B cell (primary cell): ENCODE measurements around the gene PPFIA2. TPM values are rescaled to one million over a fixed set of nuclear protein-coding genes. Genes with fewer than 3 reads are reported as not detected.

Experiments
- ATAC-seq: fragments of 200-7000 bp; cut with Tn5 transposase; one replicate; pipeline ENCODE4 v1.10.0; 2021; ENCODE audit warnings: low read depth, mild to moderate bottlenecking, moderate number of reproducible peaks, moderate library complexity
- CTCF ChIA-PET: fragments of 350-600 bp; sonication (Branson Sonifier 250); formaldehyde crosslinking; loops from one replicate; lab custom pipeline; 2021; ENCODE audit warnings: antibody characterized with exemption, inconsistent platforms; lab: Charles Lee
- POLR2A ChIA-PET: fragments of 350-600 bp; sonication (Branson Sonifier 250); formaldehyde crosslinking; loops from one replicate; lab custom pipeline; 2021; ENCODE audit warnings: antibody characterized with exemption; lab: Charles Lee
- DNase-seq: peaks from one replicate; pipeline ENCODE4 v3.0.0; 2013
- H2AFZ ChIP-seq: 2 replicates; pipeline ENCODE4 v1.6.1; 2012; ENCODE audit warnings: mild to moderate bottlenecking, low read depth, low read length; ENCODE audit not compliant: insufficient read depth, poor library complexity, severe bottlenecking
- H3K27ac ChIP-seq, 2 donors: 1 replicate in 1 of 2; 2 replicates in 1 of 2; pipeline ENCODE4 v1.5.1; 2012 to 2013; ENCODE audit warnings: low read length in 2 of 2, mild to moderate bottlenecking in 2 of 2, moderate library complexity in 1 of 2
- H3K27me3 ChIP-seq, 4 experiments: fragments of 200-600 bp in 1 of 4; sonication (generic) in 1 of 4; replicated peaks in 1 of 4; 1 replicate in 2 of 4; 2 replicates in 2 of 4; pipeline versions ENCODE4 v1.6.1 to v1.7.0; 2013 to 2016; ENCODE audit warnings: low read length in 3 of 4, mild to moderate bottlenecking in 2 of 4, mixed read lengths in 1 of 4, moderate library complexity in 1 of 4; ENCODE audit not compliant: insufficient read depth in 4 of 4, control insufficient read depth in 3 of 4; ENCODE audit errors: control extremely low read depth in 1 of 4
- H3K36me3 ChIP-seq, 2 experiments: replicated peaks in 1 of 2; 1 replicate in 1 of 2; 2 replicates in 1 of 2; pipeline versions ENCODE4 v1.6.1 to v1.7.1; 2013; ENCODE audit warnings: low read length in 1 of 2; ENCODE audit not compliant: insufficient read depth in 2 of 2, control insufficient read depth in 1 of 2; ENCODE audit errors: control extremely low read depth in 1 of 2, extremely low read depth in 1 of 2
- H3K4me1 ChIP-seq, 2 donors: fragments of 200-600 bp in 1 of 2; sonication (generic) in 1 of 2; 1 replicate in 1 of 2; 2 replicates in 1 of 2; pipeline versions ENCODE4 v1.5.1 to v1.6.1; 2013 to 2017; ENCODE audit warnings: low read length in 2 of 2; ENCODE audit not compliant: control insufficient read depth in 2 of 2, insufficient read depth in 2 of 2
- H3K4me2 ChIP-seq: replicated peaks from 2 replicates; pipeline ENCODE3; 2012; ENCODE audit warnings: mild to moderate bottlenecking, low read depth, low read length; ENCODE audit not compliant: poor library complexity, severe bottlenecking
- H3K4me3 ChIP-seq, 5 experiments: fragments of 200-600 bp in 1 of 5; sonication (generic) in 1 of 5; 1 replicate in 3 of 5; 2 replicates in 2 of 5; pipeline versions ENCODE4 v1.5.1 to v1.7.0; 2011 to 2016; ENCODE audit warnings: low read length in 4 of 5, mild to moderate bottlenecking in 4 of 5, low read depth in 2 of 5, control low read depth in 1 of 5, moderate library complexity in 1 of 5; ENCODE audit not compliant: insufficient read depth in 1 of 5; ENCODE audit errors: control extremely low read depth in 1 of 5, extremely low read depth in 1 of 5
- H3K79me2 ChIP-seq: fragments of 200-600 bp; sonication (generic); one replicate; pipeline ENCODE4 v1.6.0; 2016; ENCODE audit warnings: low read length; ENCODE audit not compliant: control insufficient read depth, insufficient read depth
- H3K9ac ChIP-seq: fragments of 200-600 bp; sonication (generic); 2 replicates; pipeline ENCODE4 v1.6.1; 2017; ENCODE audit warnings: mild to moderate bottlenecking, low read length, moderate library complexity
- H3K9me3 ChIP-seq, 3 donors: one replicate each; pipeline versions ENCODE4 v1.6.1 to v1.7.1; 2013; ENCODE audit warnings: low read length in 2 of 3; ENCODE audit not compliant: control insufficient read depth in 2 of 3, insufficient read depth in 1 of 3; ENCODE audit errors: control extremely low read depth in 1 of 3
- H4K20me1 ChIP-seq: 2 replicates; pipeline ENCODE4 v1.6.0; 2012; ENCODE audit warnings: mild to moderate bottlenecking, low read length; ENCODE audit not compliant: insufficient read depth, control insufficient read depth, poor library complexity, severe bottlenecking
- H3K27ac Mint-ChIP-seq: one replicate; pipeline ENCODE4 v1.8.0; 2021; ENCODE audit warnings: mixed read lengths
- H3K27me3 Mint-ChIP-seq: one replicate; pipeline ENCODE4 v1.8.0; 2021; ENCODE audit warnings: mixed read lengths
- H3K4me1 Mint-ChIP-seq: one replicate; pipeline ENCODE4 v1.8.0; 2021; ENCODE audit warnings: mixed read lengths
- H3K4me3 Mint-ChIP-seq: one replicate; pipeline ENCODE4 v1.8.0; 2021; ENCODE audit warnings: mixed read lengths
- H3K9me3 Mint-ChIP-seq: one replicate; pipeline ENCODE4 v1.8.0; 2022; ENCODE audit warnings: mixed read lengths; ENCODE audit not compliant: insufficient read depth
- CTCF ChIP-seq: fragments of 200-600 bp; IDR thresholded peaks from one replicate; pipeline ENCODE4 v1.8.0; 2022; ENCODE audit warnings: antibody characterized with exemption, mild to moderate bottlenecking
- EZH2 ChIP-seq: IDR thresholded peaks from 2 replicates; pipeline ENCODE4 v1.6.1; 2012; ENCODE audit warnings: borderline replicate concordance, low read depth, mild to moderate bottlenecking, moderate library complexity, low read length; ENCODE audit not compliant: insufficient read depth, poor library complexity, severe bottlenecking
- WGBS: methylation state at CpG from one replicate; pipeline ENCODE4 v1.1.5; 2013; ENCODE audit warnings: missing lambda C conversion rate; ENCODE audit not compliant: insufficient coverage; 5-methylcytosine and 5-hydroxymethylcytosine counted together
- intact Hi-C: fragments of 100-400 bp; cut with micrococcal nuclease; formaldehyde crosslinking; loops from one replicate; pipeline ENCODE4 v1.10.0; 2022
- polyA plus RNA-seq: library from polyadenylated mRNA; depleted of rRNA; stranded (reverse); fragments of >200 nt; gene quantifications from 2 replicates; pipeline ENCODE4 v1.2.3, GENCODE V29; 2012
- total RNA-seq, 2 donors: library from RNA; stranded (reverse); fragments of 120-200 nt in 1 of 2; gene quantifications; 1 replicate in 1 of 2; 2 replicates in 1 of 2; pipeline versions ENCODE4 v1.2.3 to v1.2.4, GENCODE V29; 2013 to 2022

The PPFIA2 gene
- total and polyA plus RNA-seq, 2 donors (not counting 1 experiment from before 2014, with no cell fraction given), result not detected

- Mint-ChIP-seq H3K27me3 (no peaks in the 10 kb centered on the region), H3K27ac (no peak overlapping the region), H3K4me3 (no peak overlapping the region), H3K9me3 (no peaks in the 10 kb centered on the region), H3K4me1 (no peaks in the 10 kb centered on the region)
- TF ChIP-seq CTCF (no peak), EZH2 (no peak)
- no peak for DNase-seq
- intact Hi-C loops, result no loop called here
- no CpG with 5 or more reads among the region's 4 CpGs for WGBS
- Histone ChIP-seq H3K4me2 (no peak overlapping the region), H3K36me3 (no peaks in the 10 kb centered on the region), H3K27ac (no peak overlapping the region), H4K20me1 (no peaks in the 10 kb centered on the region), H3K4me3 (no peak overlapping the region), H3K9ac (no peak overlapping the region), H3K27me3 (no peaks in the 10 kb centered on the region), H2AFZ (no peak overlapping the region), H3K9me3 (no peaks in the 10 kb centered on the region), H3K4me1 (no peaks in the 10 kb centered on the region), H3K79me2 (no peaks in the 10 kb centered on the region)
- no peak for ATAC-seq
- ChIA-PET POLR2A (no interaction called here), CTCF (no interaction called here)
Observed at GRCh38 chr12:81627336-81628189, 131.6 kb downstream of the PPFIA2 start.

DNA sequence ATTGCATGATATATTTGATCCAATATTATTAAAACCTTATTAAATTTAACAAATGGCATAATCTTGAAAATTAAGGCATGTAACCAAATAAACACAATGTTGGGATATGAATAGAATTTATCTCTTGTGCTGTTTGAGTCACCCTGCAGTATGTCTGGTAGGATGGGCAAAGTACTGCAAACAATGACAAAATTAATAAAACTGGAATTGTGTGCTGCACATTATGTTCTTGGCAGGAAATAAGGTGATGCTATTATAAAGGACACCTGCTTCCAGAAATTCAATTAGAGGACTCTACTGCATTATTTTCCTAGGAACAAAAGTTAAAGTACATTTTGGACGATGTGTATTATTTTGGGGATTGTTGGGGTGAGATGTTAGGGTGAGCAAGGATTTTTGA lies 132.7 kb downstream of the PPFIA2 start:
- no peak overlapping the region for H3K4me3 Mint-ChIP-seq
- Histone ChIP-seq H4K20me1 (no peaks in the 10 kb centered on the region), H3K27ac (no peak overlapping the region), H3K4me2 (no peak overlapping the region), H3K4me1 (no peaks in the 10 kb centered on the region), H3K4me3 (no peak overlapping the region), H2AFZ (no peak overlapping the region), H3K27me3 (no peaks in the 10 kb centered on the region), H3K36me3 (no peaks in the 10 kb centered on the region), H3K79me2 (no peaks in the 10 kb centered on the region), H3K9me3 (no peaks in the 10 kb centered on the region), H3K9ac (no peak overlapping the region)
- POLR2A ChIA-PET, result no interaction called here
- WGBS, result no CpG with 5 or more reads among the region's 1 CpG
- H3K4me1 Mint-ChIP-seq, result no peaks in the 10 kb centered on the region
- TF ChIP-seq CTCF, result no peak
- H3K9me3 Mint-ChIP-seq, result no peaks in the 10 kb centered on the region
- DNase-seq (no peak), ATAC-seq (no peak)
- H3K27me3 Mint-ChIP-seq, result no peaks in the 10 kb centered on the region
- CTCF ChIA-PET, result no interaction called here
- intact Hi-C loops, result no loop called here
- H3K27ac Mint-ChIP-seq, result no peak overlapping the region
